Measurements from ENCODE around the gene RPL21.

Gene RPL21

GRCh38 chr13:27201661-27202060 is 49.7 kb upstream of the RPL21 start:
- TF ChIP-seq BCL11B (tag by site-specific recombination; IDR thresholded peaks at IDR 0.05; ENCODE audit: low read depth) (no peak), ZNF791 (tag by site-specific recombination; IDR thresholded peaks at IDR 0.05) (no peak)
- Histone ChIP-seq H3K4me1 (ENCODE audit: control insufficient read depth, insufficient read depth, low read length) (0 out of 2 replicates have a peak, but pooled peaks cover 6% of the 10 kb centered on the region), H3K27ac (ENCODE audit: extremely low read depth, low read depth, low read length) (no peak overlapping the region), H3K4me3 (ENCODE audit: low read depth, low read length) (no peak overlapping the region), H3K36me3 (ENCODE audit: control insufficient read depth in 2 of 2, insufficient read depth in 1 of 2, low read length in 2 of 2) (no peaks in the 10 kb centered on the region), H3K9me3 (ENCODE audit: control insufficient read depth, insufficient read depth, low read depth, low read length) (no peaks in the 10 kb centered on the region)
- ChIA-PET POLR2A (no interaction called here), CTCF (no interaction called here)

- no peaks in the 10 kb centered on the region for H3K9me3 ChIP-seq (ENCODE audit: control insufficient read depth, insufficient read depth, low read depth, low read length)
- H3K36me3 ChIP-seq (ENCODE audit: control insufficient read depth in 2 of 2, insufficient read depth in 1 of 2, low read length in 2 of 2) = no peaks in the 10 kb centered on the region
- 0 out of 2 replicates have a peak, but pooled peaks cover 6% of the 10 kb centered on the region for H3K4me1 ChIP-seq (ENCODE audit: control insufficient read depth, insufficient read depth, low read length)
- no peak overlapping the region for H3K4me3 ChIP-seq (ENCODE audit: low read depth, low read length)
- ChIA-PET CTCF (interaction anchor here (0.6 kb wide), 1 partner anchor 229 kb away, joined by 5 read pairs; no protein-coding TSS in a partner anchor), POLR2A (interaction anchor here (1.5 kb wide), 1 partner anchor 8 kb away, joined by 3 read pairs; no protein-coding TSS in a partner anchor)
- no peak overlapping the region for H3K27ac ChIP-seq (ENCODE audit: extremely low read depth, low read depth, low read length)
- TF ChIP-seq ZNF175 (tag by site-specific recombination; IDR thresholded peaks at IDR 0.05) (no peak), ZNF521 (tag by site-specific recombination; IDR thresholded peaks at IDR 0.05) (no peak), ZNF18 (tag by site-specific recombination; IDR thresholded peaks at IDR 0.05) (no peak), PATZ1 (tag by site-specific recombination; IDR thresholded peaks at IDR 0.05) (no peak), ZNF670 (tag by site-specific recombination; IDR thresholded peaks at IDR 0.05; ENCODE audit: low read depth) (no peak), ZNF473 (tag by site-specific recombination; IDR thresholded peaks at IDR 0.05) (no peak), ZNF837 (tag by site-specific recombination; IDR thresholded peaks at IDR 0.05) (no peak), HOXA7 (CRISPR knock-in tag; IDR thresholded peaks at IDR 0.05; ENCODE audit: borderline replicate concordance) (no peak), ZNF776 (tag by site-specific recombination; IDR thresholded peaks at IDR 0.05; ENCODE audit: borderline replicate concordance) (no peak), ZNF624 (tag by site-specific recombination; IDR thresholded peaks at IDR 0.05) (no peak), ZNF280C (tag by site-specific recombination; IDR thresholded peaks at IDR 0.05) (no peak), ZBTB44 (tag by site-specific recombination; IDR thresholded peaks at IDR 0.05) (no peak), ZFP41 (tag by site-specific recombination; IDR thresholded peaks at IDR 0.05; ENCODE audit: borderline replicate concordance) (no peak), PRDM6 (tag by site-specific recombination; IDR thresholded peaks at IDR 0.05) (no peak), ZNF701 (tag by site-specific recombination; IDR thresholded peaks at IDR 0.05) (no peak)
These were observed 48.2 kb upstream of the RPL21 start for GRCh38 chr13:27203186-27203585.
